ENCODE results near the gene SRA1. TPM values are rescaled to one million over a fixed set of nuclear protein-coding genes. Genes with fewer than 3 reads are reported as not detected.

Gene SRA1
- total and polyA plus RNA-seq, 9 of the 15 experiments (the other 6 are each of a cell fraction or from before 2014, with no cell fraction given) = 24.1 to 47.4 (median 41.3) TPM

GRCh38 chr5:140554454-140554853, 2.8 kb downstream of the SRA1 start (continued):
- TF ChIP-seq GMEB1 (CRISPR knock-in tag; IDR thresholded peaks at IDR 0.05) (no peak), ZNF316 (IDR thresholded peaks at IDR 0.05) (peak; percentile 3; the same call in 1 of the 2 replicates), JUND (IDR thresholded peaks at IDR 0.05; ENCODE audit: borderline replicate concordance, low read depth, low read length) (peak; percentile 83), JUND (tag; IDR thresholded peaks at IDR 0.05; ENCODE audit: borderline replicate concordance, low read depth, low read length) (peak; percentile 69; the same call in 1 of the 3 replicates), POLR2G (IDR thresholded peaks at IDR 0.05; ENCODE audit: low read depth, low read length) (no peak), TEAD4 (IDR thresholded peaks at IDR 0.05; ENCODE audit: low read length) (0 out of 2 replicates have a peak, but pooled peaks have one; percentile 25), TEAD4 (CRISPR knock-in tag; IDR thresholded peaks at IDR 0.05; ENCODE audit: borderline replicate concordance) (no peak), ZNF124 (CRISPR knock-in tag; IDR thresholded peaks at IDR 0.05) (no peak), ZNF740 (CRISPR knock-in tag; IDR thresholded peaks at IDR 0.05) (peak; percentile 79; the same call in 1 of the 2 replicates), ZNF740 (tag; IDR thresholded peaks at IDR 0.05) (no peak), GTF2F1 (IDR thresholded peaks at IDR 0.05; ENCODE audit: low read depth, low read length) (no peak), E2F3 (CRISPR knock-in tag; IDR thresholded peaks at IDR 0.05) (no peak), TCF7 (IDR thresholded peaks at IDR 0.05; ENCODE audit: borderline replicate concordance) (no peak), ZFP91 (CRISPR knock-in tag; IDR thresholded peaks at IDR 0.05) (no peak), JUN (IDR thresholded peaks at IDR 0.05; ENCODE audit: borderline replicate concordance, low read depth, low read length) (peak; percentile 81), JUN (CRISPR knock-in tag; IDR thresholded peaks at IDR 0.05; ENCODE audit: borderline replicate concordance) (no peak), GTF2E2 (tag; IDR thresholded peaks at IDR 0.05) (no peak), HNRNPH1 (optimal IDR thresholded peaks at IDR 0.05; ENCODE audit: low read depth, low read length) (no peak), KAT8 (IDR thresholded peaks at IDR 0.05; ENCODE audit: low read depth) (no peak), KLF13 (tag; IDR thresholded peaks at IDR 0.05; ENCODE audit: borderline replicate concordance, low read depth) (no peak), SETDB1 (IDR thresholded peaks at IDR 0.05; ENCODE audit: low read length) (no peak), SRSF3 (IDR thresholded peaks at IDR 0.05; ENCODE audit: insufficient read depth, low read length) (no peak)
- TF ChIP-seq, protein P1, sequence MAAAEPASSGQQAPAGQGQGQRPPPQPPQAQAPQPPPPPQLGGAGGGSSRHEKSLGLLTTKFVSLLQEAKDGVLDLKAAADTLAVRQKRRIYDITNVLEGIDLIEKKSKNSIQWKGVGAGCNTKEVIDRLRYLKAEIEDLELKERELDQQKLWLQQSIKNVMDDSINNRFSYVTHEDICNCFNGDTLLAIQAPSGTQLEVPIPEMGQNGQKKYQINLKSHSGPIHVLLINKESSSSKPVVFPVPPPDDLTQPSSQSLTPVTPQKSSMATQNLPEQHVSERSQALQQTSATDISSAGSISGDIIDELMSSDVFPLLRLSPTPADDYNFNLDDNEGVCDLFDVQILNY (CRISPR knock-in tag; IDR thresholded peaks at IDR 0.05) = no peak
- TF ChIP-seq, protein P2, sequence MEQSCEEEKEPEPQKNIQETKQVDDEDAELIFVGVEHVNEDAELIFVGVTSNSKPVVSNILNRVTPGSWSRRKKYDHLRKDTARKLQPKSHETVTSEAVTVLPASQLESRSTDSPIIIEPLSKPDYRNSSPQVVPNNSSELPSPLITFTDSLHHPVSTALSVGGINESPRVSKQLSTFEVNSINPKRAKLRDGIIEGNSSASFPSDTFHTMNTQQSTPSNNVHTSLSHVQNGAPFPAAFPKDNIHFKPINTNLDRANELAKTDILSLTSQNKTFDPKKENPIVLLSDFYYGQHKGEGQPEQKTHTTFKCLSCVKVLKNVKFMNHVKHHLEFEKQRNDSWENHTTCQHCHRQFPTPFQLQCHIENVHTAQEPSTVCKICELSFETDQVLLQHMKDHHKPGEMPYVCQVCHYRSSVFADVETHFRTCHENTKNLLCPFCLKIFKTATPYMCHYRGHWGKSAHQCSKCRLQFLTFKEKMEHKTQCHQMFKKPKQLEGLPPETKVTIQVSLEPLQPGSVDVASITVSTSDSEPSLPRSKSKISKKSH (CRISPR knock-in tag; IDR thresholded peaks at IDR 0.05) = no peak
